Activated naive CD8-positive, alpha-beta T cell treated with anti-CD3 and anti-CD28 coated beads, Interleukin-2, amount 10 ng/mL, durations not matched to agents 7 days and 5 days (primary cell): ENCODE results near the gene MILR1. TPM values are rescaled to one million over a fixed set of nuclear protein-coding genes. Genes with fewer than 3 reads are reported as not detected.

Experiments used
- ATAC-seq: fragments of 150-1000 bp; cut with Tn5 transposase; one replicate; pipeline ENCODE4 v1.10.0; 2021; ENCODE audit warnings: low read depth, moderate library complexity
- POLR2A ChIA-PET: fragments of 350-600 bp; sonication (Branson Sonifier 250); formaldehyde crosslinking; loops from one replicate; lab custom pipeline; 2021; ENCODE audit warnings: antibody characterized with exemption; lab: Charles Lee
- DNase-seq: peaks from one replicate; pipeline ENCODE4 v3.0.0; 2021
- H3K27ac Mint-ChIP-seq: one replicate; pipeline ENCODE4 v1.8.0; 2022; ENCODE audit warnings: mild to moderate bottlenecking, mixed read lengths
- H3K27me3 Mint-ChIP-seq: one replicate; pipeline ENCODE4 v1.8.0; 2022; ENCODE audit warnings: mild to moderate bottlenecking, moderate library complexity, mixed read lengths
- H3K36me3 Mint-ChIP-seq: one replicate; pipeline ENCODE4 v1.8.0; 2021; ENCODE audit warnings: mild to moderate bottlenecking, mixed read lengths
- H3K4me1 Mint-ChIP-seq: one replicate; pipeline ENCODE4 v1.8.0; 2021; ENCODE audit warnings: mixed read lengths
- H3K4me3 Mint-ChIP-seq: one replicate; pipeline ENCODE4 v1.8.0; 2022; ENCODE audit warnings: mild to moderate bottlenecking, moderate library complexity, mixed read lengths
- H3K9me3 Mint-ChIP-seq: one replicate; pipeline ENCODE4 v1.8.0; 2021; ENCODE audit warnings: mixed read lengths
- total RNA-seq, 2 experiments: library from RNA; stranded (reverse); gene quantifications; one replicate each; pipeline ENCODE4 v1.2.3, GENCODE V29; 2021

The MILR1 gene
- total RNA-seq, 2 experiments from 2014 or later, result 0.65 to 1.2 TPM

GRCh38 chr17:64503341-64503740 is 54.4 kb downstream of the MILR1 start:
- POLR2A ChIA-PET, result interaction anchor here (0.5 to 2.6 kb wide), 2 partner anchors 109 to 155 kb away, joined by 3 to 6 read pairs; no protein-coding TSS in a partner anchor
- no peak overlapping the region for H3K4me3 Mint-ChIP-seq
- no peak overlapping the region for H3K27ac Mint-ChIP-seq
- ATAC-seq (no peak), DNase-seq (no peak)
- H3K9me3 Mint-ChIP-seq, result no peaks in the 10 kb centered on the region
- H3K27me3 Mint-ChIP-seq, result no peaks in the 10 kb centered on the region
- H3K4me1 Mint-ChIP-seq, result peaks cover 57% of the 10 kb centered on the region
- peaks cover 61% of the 10 kb centered on the region for H3K36me3 Mint-ChIP-seq

DNA sequence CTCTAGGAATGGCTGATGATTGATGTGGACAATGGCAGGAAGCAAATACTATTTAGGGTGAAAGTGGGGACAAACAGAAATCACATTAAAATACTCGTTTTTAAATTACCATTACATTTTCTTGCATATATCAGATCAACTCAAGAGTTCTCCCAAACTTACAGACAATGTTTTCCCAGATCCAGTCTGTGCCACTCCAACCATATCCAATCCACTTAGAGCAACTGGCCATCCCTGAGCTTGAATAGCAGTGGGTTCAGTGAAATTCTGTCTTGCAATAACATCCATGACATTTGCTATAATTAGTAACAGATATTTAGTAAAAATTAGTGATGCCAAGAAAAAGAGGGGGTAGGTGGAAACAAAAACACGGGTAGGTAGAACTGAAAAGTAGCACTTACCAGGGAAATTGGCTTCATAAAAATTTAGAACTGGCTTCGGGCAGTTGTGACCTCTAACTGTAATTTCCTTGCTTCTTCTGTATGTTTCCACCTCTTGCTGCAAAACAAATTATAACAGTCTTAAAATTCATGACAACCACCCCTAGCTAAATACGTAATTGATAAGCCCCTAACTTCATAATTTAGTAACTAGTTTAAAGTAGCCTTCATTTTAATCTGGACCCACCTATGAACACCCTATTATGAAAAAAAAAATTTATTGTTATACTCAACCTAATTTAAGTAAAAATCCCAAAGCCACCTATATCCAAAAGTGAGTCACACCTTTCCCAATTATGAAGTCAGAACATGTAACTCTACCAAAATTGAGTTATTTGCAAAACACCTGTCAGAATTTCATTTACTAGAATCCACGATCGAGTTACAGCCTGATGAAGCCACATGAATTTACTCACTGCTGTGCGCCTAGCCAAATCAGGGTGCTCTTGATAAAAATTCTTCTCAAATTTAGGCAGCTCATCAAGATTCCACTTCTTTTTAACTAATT is 55.2 kb downstream of the MILR1 start:
- no peak for ATAC-seq
- peaks cover 59% of the 10 kb centered on the region for H3K36me3 Mint-ChIP-seq
- H3K4me1 Mint-ChIP-seq, result peaks cover 57% of the 10 kb centered on the region
- POLR2A ChIA-PET, result interaction anchor here (2.6 to 4.2 kb wide), 9 partner anchors 7 to 158 kb away, joined by 6 to 179 read pairs (median 25); partner anchors contain the start of genes PECAM1, POLG2 and SMURF2
- peak overlapping the region; percentile 100 for H3K27ac Mint-ChIP-seq
- H3K9me3 Mint-ChIP-seq, result no peaks in the 10 kb centered on the region
- peak overlapping the region; percentile 98 for H3K4me3 Mint-ChIP-seq
- no peaks in the 10 kb centered on the region for H3K27me3 Mint-ChIP-seq
- DNase-seq, result no peak

DNA sequence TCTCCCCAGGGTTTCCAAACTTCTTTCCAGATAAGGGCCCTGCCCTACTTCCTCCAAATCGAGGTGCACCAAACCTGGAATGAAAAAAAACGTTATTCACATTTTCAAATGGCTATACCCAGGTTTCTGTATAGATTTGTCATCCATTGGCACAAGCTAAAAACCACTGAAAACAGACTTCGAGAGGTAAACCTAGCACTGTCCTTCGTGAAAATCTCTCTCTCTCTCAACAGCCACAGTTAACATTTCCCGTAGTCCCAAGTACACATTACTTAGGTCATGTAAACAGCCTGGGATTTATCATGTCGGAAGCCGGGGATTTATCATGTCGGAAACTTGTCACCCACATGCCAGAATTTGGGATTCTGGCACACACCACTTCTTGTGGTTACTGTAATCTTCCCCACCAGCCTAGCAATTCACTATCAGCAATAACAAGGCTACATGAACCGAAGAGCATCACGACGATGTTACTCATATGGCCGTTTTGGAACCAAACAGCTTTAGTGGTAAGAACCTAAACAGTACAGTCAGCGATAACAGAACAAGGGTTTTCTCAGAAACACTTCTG is 55.9 kb downstream of the MILR1 start:
- H3K4me3 Mint-ChIP-seq, result peak overlapping the region; percentile 98
- no peaks in the 10 kb centered on the region for H3K9me3 Mint-ChIP-seq
- DNase-seq (no peak), ATAC-seq (no peak)
- H3K27ac Mint-ChIP-seq, result peak overlapping the region; percentile 100
- POLR2A ChIA-PET, result interaction anchor here (0.5 to 4.2 kb wide), 35 partner anchors 8 to 662 kb away, joined by 3 to 179 read pairs (median 6); partner anchors contain the start of genes PECAM1, POLG2, SMURF2 and TEX2
- H3K27me3 Mint-ChIP-seq, result no peaks in the 10 kb centered on the region
- H3K4me1 Mint-ChIP-seq, result peaks cover 55% of the 10 kb centered on the region
- H3K36me3 Mint-ChIP-seq, result peaks cover 56% of the 10 kb centered on the region

DNA sequence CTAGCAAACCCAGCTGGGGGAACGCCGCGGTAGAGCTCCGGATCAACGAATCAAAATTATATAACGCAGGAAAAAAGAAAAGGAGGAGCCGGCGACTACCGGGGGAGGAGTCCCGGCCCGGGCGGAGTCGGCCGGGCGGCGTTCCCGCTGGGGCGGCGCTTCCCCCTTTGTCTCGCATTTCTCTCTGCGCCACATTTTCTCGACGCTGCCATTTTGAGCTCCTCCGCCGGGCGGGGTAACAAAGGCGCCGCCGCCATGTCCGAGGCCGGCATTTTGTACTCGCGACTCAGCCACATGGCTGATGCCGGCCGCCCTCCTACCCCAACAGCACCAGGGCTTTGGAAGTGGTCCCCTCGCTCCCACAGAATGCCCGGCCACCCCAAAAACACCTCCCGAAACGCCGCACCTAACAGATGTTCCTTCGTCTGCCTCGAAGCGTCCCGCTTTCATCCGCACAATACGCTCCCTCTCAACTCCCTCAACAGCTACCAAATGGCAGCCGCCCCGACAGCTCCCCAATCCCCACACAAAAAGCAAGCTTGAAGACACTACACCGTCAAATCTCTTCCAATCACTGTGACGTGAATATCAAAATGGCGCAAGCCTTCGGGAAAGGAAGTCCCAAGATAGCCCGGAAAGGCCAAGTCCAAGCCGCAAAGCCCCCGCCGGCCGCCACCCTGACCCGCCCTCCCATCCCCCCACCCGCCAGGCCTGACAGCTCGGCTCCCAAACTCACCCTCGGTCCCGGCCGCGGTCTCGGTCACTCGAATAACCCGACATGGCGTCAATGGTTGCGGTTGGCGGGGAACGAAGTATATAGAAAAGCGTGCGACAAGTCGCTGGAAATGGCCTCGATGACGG is 56.7 kb downstream of the MILR1 start:
- no peaks in the 10 kb centered on the region for H3K9me3 Mint-ChIP-seq
- peak overlapping the region; percentile 100 for H3K27ac Mint-ChIP-seq
- H3K4me3 Mint-ChIP-seq, result peak overlapping the region; percentile 98
- DNase-seq, result peak; percentile 88
- ATAC-seq, result peak; percentile 40
- no peaks in the 10 kb centered on the region for H3K27me3 Mint-ChIP-seq
- peaks cover 48% of the 10 kb centered on the region for H3K4me1 Mint-ChIP-seq
- POLR2A ChIA-PET, result interaction anchor here (0.5 to 4.2 kb wide), 44 partner anchors 9 to 807 kb away, joined by 3 to 179 read pairs (median 6); partner anchors contain the start of genes PECAM1, POLG2, SMURF2 and TEX2
- H3K36me3 Mint-ChIP-seq, result peaks cover 53% of the 10 kb centered on the region

DNA sequence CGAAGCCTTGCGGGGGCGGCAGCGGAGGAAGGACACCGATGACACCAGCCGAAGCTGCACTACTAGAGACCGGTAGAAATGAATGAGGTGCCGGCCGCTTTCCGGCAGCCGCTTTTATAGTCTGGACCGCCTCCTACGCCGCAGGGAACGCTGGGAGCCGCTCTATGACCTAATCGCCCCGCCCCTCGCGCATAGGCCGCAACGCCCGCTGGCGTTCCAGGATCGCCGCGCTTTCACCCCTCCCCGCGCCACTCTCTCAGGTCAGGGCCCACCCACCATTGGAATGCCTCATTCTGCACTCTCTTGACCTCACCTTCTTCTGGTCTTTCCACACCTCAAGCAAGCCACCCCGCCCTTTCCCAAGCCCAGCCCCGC is 57.3 kb downstream of the MILR1 start, which contains the start of gene DDX5:
DDX5 (minus strand) TSS at position 89 of the 375 bp plus-strand sequence. CDS start 170 bp downstream, outside the sequence.
- peak within 1 kb of the TSS; percentile 98 for H3K4me3 Mint-ChIP-seq
- H3K9me3 Mint-ChIP-seq, result no peaks in the 10 kb centered on the region
- DNase-seq, result peak; percentile 97
- POLR2A ChIA-PET, result interaction anchor here (0.7 to 4.2 kb wide), 30 partner anchors 9 to 808 kb away, joined by 3 to 179 read pairs (median 8); partner anchors contain the start of genes PECAM1, POLG2, SMURF2 and TEX2
- peak; percentile 64 for ATAC-seq
- peaks cover 43% of the 10 kb centered on the region for H3K4me1 Mint-ChIP-seq
- peak within 1 kb of the TSS; percentile 100 for H3K27ac Mint-ChIP-seq
- no peaks in the 10 kb centered on the region for H3K27me3 Mint-ChIP-seq
- H3K36me3 Mint-ChIP-seq, result peaks cover 52% of the 10 kb centered on the region

- peak within 1 kb of the TSS; percentile 98 for H3K4me3 Mint-ChIP-seq
- H3K36me3 Mint-ChIP-seq, result peaks cover 50% of the 10 kb centered on the region
- peak within 1 kb of the TSS; percentile 100 for H3K27ac Mint-ChIP-seq
- H3K27me3 Mint-ChIP-seq, result no peaks in the 10 kb centered on the region
- DNase-seq, result peak; percentile 94
- H3K9me3 Mint-ChIP-seq, result no peaks in the 10 kb centered on the region
- POLR2A ChIA-PET, result interaction anchor here (0.6 to 4.2 kb wide), 27 partner anchors 10 to 808 kb away, joined by 3 to 179 read pairs (median 9); partner anchors contain the start of genes PECAM1, POLG2, SMURF2 and TEX2
- H3K4me1 Mint-ChIP-seq, result peaks cover 42% of the 10 kb centered on the region
- ATAC-seq, result peak; percentile 67
These were observed 57.9 kb downstream of the MILR1 start, which contains the start of gene CEP95 for GRCh38 chr17:64506576-64507412. Gene CEP95, plus strand, starts transcription at chr17:64506977. Its CDS starts 121 bp downstream, at chr17:64507098.

DNA sequence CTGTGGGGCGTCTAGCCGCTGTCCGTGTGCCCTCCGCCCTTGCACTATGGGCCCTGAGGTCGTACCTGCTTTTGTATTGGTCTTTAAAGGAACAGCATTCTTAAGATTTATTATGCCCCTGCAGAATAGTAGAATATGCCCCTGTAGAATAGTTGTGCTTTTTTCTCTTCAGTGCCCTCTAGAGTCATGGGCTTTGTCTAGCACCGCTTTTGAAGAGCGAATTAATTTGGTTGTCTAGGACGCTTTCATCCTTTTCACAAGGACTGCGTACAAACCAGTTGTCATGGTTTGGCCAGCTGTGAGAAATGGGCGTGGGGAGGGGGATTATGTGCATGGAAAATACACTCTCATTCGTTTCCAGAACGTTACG is 58.5 kb downstream of the MILR1 start:
- no peaks in the 10 kb centered on the region for H3K27me3 Mint-ChIP-seq
- DNase-seq (no peak), ATAC-seq (peak; percentile 25)
- H3K4me1 Mint-ChIP-seq, result peaks cover 40% of the 10 kb centered on the region
- H3K9me3 Mint-ChIP-seq, result no peaks in the 10 kb centered on the region
- H3K4me3 Mint-ChIP-seq, result peak overlapping the region; percentile 98
- H3K36me3 Mint-ChIP-seq, result peaks cover 47% of the 10 kb centered on the region
- peak overlapping the region; percentile 100 for H3K27ac Mint-ChIP-seq
- POLR2A ChIA-PET, result interaction anchor here (1.0 to 4.2 kb wide), 19 partner anchors 9 to 809 kb away, joined by 4 to 179 read pairs (median 13); partner anchors contain the start of genes PECAM1, POLG2 and SMURF2

DNA sequence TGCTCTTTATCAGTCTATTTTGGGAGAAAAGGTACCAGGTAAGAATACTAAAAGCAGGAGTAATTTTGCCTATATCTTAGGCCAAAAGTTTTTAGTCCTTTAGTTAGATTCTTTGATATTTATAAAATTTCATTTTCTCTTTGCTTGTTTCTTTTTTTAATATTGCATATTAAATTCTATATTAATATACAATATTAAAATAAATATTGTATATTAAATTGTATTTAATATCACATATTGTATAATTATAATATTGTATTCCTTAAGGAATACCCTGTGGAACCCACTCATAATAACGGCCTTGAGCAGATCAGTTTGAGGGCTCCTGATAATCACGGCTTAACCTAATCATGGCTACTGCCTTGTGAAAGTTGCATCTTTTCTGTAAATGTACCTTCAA is 59.8 kb downstream of the MILR1 start:
- Mint-ChIP-seq H3K4me3 (peak overlapping the region; percentile 98), H3K9me3 (no peaks in the 10 kb centered on the region), H3K27me3 (no peaks in the 10 kb centered on the region), H3K27ac (peak overlapping the region; percentile 39), H3K36me3 (peaks cover 39% of the 10 kb centered on the region), H3K4me1 (peaks cover 34% of the 10 kb centered on the region)
- no peak for ATAC-seq
- POLR2A ChIA-PET, result no interaction called here
- no peak for DNase-seq

- H3K27me3 Mint-ChIP-seq, result no peaks in the 10 kb centered on the region
- H3K9me3 Mint-ChIP-seq, result no peaks in the 10 kb centered on the region
- DNase-seq, result no peak
- no peak for ATAC-seq
- no peak overlapping the region for H3K27ac Mint-ChIP-seq
- H3K36me3 Mint-ChIP-seq, result peaks cover 37% of the 10 kb centered on the region
- POLR2A ChIA-PET, result no interaction called here
- H3K4me3 Mint-ChIP-seq, result peak overlapping the region; percentile 47
- H3K4me1 Mint-ChIP-seq, result peaks cover 34% of the 10 kb centered on the region
These were observed 60.3 kb downstream of the MILR1 start for GRCh38 chr17:64509179-64509578.

DNA sequence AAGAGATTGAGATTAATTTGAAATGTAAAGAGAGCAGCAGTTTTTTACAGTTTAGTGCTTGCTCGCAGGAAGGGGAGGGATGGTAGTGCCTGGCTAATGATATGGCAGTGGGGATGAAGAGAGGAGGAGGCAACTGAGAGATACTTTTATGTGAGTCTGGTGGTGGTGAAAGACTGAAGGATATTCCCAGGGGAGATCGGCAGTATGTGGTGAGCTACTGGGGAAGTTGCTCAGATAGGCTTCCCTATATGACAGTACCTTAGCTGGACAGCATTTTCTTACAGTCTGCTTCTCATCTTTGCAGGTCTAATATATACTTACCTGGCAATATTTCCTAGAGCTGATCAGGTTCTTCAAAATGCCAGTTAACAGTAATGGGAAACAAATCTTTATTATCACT is 66.5 kb downstream of the MILR1 start:
- DNase-seq (no peak), ATAC-seq (no peak)
- no peaks in the 10 kb centered on the region for H3K9me3 Mint-ChIP-seq
- POLR2A ChIA-PET, result interaction anchor here (0.6 to 3.3 kb wide), 3 partner anchors 9 to 86 kb away, joined by 6 to 13 read pairs (median 6); partner anchors contain the start of genes CEP95 and DDX5
- H3K4me3 Mint-ChIP-seq, result no peak overlapping the region
- no peak overlapping the region for H3K27ac Mint-ChIP-seq
- H3K27me3 Mint-ChIP-seq, result no peaks in the 10 kb centered on the region
- H3K36me3 Mint-ChIP-seq, result peaks cover 38% of the 10 kb centered on the region
- H3K4me1 Mint-ChIP-seq, result peaks cover 19% of the 10 kb centered on the region

DNA sequence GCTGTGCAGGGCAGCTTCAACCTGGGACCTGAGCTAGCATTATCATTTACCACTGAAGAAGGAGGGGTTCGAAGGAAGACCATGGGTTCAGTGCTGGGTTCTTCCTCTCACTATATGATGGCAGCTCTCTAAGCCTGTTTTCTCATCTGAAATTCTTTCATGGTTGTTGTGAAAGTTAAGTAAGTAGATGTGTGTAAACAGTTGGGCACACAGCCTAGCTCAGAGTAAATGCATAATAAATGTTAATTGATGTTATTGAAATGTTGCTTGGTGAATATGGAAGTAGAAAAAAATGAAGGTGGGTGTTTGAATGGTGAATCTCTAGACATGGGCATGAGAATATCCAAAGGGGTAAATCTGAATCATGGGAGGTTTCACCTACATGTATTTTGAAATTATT is 66.9 kb downstream of the MILR1 start:
- POLR2A ChIA-PET, result interaction anchor here (0.6 to 3.3 kb wide), 3 partner anchors 9 to 87 kb away, joined by 6 to 13 read pairs (median 6); partner anchors contain the start of genes CEP95 and DDX5
- H3K4me3 Mint-ChIP-seq, result no peak overlapping the region
- DNase-seq, result no peak
- no peaks in the 10 kb centered on the region for H3K9me3 Mint-ChIP-seq
- no peaks in the 10 kb centered on the region for H3K27me3 Mint-ChIP-seq
- no peak overlapping the region for H3K27ac Mint-ChIP-seq
- peaks cover 19% of the 10 kb centered on the region for H3K4me1 Mint-ChIP-seq
- ATAC-seq, result no peak
- peaks cover 36% of the 10 kb centered on the region for H3K36me3 Mint-ChIP-seq
